Measurements from ENCODE around the gene SEC22A.
A peak's percentile ranks its signal among the peaks of the same experiment; 100 is the strongest.

SEC22A gene

DNA sequence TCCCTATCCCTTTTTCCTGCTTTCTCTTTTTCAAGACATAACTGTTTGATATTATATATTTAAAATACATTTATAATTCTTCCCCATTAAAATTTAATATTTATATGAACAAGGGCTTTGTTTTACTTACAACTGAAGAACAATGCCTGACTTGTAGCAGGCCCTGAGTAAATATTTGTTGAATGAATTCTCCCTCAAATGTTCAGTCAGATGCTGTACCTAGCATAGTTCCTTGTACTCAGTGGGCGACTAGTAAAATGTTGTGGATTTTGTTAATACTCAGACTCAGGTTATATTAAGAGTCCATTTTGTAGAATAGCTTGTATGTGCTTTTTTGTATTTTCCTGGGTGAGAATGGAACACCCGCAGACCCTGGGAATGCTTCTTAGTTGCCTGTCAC lies 69.1 kb downstream of the SEC22A start:
- DNase-seq, result no peak

DNA sequence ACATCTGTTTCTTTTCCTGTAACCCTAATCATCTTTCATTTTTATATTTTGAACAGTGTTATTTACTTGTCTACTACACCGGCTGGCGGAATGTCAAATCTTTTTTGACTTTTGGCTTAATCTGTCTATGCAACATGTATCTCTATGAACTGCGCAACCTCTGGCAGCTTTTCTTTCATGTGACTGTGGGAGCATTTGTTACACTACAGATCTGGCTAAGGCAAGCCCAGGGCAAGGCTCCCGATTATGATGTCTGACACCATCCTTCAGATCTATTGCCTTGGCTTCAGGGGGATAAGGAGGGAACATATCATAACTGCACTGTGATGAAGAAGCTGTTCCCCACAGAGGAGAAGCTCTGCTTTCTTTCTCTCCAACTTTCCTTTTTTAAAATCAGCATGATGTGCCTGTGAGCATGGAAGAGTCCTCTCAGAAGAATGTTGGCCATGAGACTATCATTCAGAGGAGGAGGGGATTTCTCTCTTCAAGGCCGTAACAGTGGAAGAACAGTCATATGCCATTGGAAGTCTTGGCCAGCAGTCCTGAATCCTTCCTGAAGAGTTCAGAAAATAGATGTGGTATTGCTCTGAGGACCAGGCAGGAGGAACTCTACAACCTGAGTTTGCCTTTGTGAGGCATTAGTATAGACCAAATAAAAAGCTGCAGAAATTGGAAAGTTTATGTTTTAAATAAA lies 69.9 kb downstream of the SEC22A start:
- no peak for DNase-seq

DNA sequence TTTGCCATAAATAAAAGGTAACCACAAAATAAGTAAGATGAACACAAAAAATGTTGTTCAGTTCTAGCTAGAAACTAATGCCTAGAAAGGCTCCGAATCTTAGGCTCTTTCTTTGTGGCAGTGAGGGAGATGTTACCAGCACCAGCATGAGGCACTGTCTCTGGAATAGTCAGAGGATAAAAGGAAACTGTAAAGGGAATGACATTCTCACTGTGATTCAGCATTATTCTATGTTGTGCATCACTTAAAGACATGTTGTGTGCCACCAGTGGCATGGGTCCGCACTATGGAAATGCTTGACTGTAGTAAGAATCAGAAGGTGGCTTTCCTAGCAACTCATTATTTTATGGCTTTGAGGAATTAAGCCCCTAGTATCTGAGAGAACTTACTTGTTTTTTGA lies 70.8 kb downstream of the SEC22A start:
- DNase-seq, result no peak

DNA sequence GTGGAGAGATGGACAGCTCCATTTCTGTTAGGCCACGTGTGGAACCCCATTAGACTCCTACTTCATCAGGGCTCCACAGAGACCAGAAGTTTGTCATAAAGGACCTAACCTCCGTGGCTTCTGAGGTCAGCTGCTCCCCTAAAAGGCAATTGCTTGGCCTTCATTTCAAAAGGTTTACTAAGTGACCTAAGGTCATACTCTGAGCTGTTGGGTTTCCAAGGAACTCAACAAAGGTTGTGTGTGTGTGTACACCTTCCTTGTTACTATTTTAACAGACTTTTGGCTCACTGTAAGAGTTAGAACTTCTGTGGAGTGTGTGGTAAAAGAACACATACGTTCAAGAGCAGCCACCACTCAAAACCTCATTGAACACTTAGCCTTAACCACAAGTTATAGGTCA lies 73.9 kb downstream of the SEC22A start:
- DNase-seq, result no peak

DNA sequence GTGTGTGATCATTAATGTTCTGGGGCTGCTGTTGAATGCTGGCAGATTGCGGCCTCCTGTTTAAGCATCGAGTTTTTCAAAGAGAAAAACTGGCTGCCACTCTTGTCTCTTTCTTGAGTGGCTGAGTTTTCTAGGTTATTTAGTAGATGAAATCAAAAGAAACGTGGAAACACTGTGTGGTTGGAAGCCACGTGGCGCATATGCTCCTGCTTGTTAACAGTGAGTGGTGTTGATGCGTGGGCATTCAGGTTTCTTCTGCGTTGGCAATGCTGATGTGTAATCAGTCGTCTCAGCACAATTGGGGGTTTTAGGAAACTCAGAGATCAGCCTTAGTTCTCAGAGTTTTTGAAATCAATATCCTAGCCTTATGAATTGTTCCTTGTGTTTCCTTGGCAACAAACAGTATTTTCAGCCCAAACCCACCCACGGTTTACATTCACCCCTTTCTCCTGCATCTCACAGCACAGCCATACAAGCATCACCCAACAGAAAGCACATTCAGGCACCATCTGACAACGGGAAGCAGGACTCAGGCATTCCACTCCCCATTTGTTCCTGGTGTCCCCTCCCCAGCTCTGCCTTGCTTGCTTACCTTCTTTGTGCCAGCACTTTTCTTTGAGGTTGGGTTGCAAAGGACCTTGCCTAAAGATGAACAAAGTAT lies 74.7 kb downstream of the SEC22A start:
- DNase-seq, result no peak

DNA sequence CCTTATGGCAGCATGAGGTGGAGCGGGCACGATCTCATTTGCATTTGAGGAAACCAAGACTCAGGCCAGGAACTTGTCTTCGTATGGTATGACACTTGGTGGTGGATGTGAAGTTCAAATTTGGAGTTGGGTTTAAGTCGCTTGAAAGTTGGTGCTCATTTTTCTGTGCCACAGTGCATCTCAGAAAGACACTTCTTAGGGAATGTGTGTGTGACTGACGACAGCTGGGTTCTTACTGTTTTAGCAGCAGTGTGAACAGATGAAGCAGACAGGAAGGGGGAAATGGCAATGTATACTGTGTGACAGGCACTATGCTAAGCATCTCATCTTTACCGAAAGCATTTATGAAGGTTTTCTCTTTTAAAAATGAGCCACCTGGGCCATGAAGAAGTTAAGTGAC lies 75.4 kb downstream of the SEC22A start:
- DNase-seq, result no peak

DNA sequence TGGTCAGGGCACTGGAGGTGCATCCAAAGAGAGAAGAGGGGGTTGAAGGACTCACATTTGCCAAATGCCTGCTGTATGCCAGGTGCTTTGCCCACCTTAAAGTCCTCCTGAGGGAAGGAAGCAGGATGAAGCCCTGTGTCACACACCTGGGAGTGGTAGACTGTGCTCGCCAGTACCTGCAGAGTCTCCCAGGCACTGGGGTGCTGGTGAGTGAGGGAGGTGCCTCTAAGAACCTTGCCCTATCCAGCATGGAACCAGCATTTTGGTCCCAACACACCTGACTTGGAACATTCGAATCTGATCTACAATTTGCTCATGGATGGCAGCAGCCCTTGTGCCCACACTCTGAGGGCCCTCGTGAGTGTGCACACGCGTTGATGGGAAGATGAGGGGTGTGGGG lies 76.7 kb downstream of the SEC22A start:
- DNase-seq, result no peak

DNA sequence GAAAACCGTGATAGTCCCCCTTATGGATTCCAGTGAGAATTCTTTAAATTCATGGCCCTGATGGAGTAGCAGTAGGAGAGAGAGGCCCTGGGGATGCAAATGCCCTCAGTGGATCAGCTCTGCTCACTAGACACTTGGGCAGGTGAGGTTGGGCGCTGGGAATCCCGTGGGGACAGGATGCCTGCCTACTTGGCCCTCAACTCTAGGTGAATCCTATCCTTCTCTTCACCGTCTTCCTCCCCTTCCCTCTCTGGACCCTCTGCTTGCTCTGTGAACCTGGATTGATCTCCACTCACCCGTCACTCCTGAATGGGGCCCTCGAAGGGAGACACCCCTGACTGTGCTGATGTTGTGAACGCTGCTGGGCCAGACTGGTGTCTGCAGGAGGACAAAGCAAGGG lies 77.4 kb downstream of the SEC22A start:
- DNase-seq, result no peak

DNA sequence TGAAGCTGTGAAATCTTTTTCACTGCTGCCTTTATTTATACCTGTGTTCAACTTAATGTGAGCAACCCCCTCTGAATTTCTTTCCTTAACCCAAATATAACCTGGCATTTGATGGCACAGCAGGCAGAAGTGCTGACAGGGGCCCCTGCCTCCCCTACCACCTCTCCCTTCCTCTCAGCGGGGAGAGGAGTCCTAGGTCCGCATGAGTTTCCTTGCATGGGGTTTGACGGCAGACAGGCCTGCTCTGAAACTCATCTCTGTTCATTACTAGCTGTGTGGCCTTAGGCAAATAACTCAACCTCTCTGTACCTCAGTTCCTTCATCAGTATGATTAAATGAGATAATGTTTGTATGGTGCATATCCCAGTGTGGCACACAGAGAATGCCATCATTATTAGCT lies 79.7 kb downstream of the SEC22A start:
- DNase-seq, result no peak

DNA sequence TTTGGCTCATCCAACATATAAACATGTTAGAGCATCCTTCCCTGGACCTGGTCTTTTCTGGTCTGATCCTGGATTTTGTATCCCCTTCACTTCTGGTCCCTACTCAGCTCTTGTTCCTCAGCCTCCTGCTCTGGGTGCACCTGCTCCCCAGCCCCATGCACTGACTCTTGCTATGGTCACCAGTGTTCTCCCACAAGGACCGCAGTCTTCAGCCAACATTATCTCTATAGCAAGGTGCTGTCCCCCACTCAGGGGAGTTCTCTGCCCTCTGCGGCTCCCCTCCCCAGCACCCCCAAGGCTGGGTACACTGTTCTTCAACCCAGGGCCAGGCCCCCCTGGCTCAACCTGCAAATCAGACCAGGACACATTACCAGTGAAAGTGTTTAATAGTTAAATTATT lies 80.2 kb downstream of the SEC22A start:
- no peak for DNase-seq

DNA sequence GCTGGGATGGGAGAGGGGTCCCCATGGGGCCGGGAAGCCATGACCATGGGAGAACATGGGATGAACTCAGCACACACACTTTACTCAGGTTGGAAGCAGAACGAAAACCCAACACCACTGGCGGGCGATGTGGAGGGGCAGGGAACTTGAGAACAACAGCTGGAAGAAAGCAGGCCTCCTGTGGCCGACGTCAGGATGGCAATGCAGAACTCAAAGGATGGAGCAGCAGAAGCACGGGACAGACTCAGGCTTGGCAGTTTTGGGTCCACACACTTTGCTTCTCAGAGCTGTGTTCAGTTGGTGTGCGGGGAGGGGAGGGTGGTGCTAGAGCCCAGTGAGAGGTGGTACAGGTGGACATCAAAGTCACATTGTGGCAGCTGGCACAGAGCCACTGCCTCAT lies 80.7 kb downstream of the SEC22A start:
- no peak for DNase-seq

DNA sequence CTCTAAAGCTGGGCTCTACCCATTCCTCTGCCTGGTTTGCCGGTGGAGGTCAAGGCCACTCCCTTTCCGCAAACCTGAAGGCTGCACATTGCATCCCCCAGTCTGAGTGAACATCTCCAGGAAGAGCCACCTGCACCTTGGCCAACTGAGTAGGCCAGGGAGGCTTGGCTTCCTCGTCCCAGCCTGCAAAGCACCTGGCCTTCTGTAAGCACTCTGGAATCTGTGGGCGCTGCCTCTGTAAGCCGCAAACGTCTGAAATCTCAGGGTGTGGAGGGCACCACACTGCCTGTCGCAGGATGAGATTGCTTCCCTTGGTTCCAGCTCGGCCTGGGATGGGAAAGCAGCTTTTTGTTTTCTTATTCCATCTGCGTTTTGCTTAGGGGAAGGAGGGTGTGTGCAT lies 81.3 kb downstream of the SEC22A start:
- DNase-seq, result no peak

DNA sequence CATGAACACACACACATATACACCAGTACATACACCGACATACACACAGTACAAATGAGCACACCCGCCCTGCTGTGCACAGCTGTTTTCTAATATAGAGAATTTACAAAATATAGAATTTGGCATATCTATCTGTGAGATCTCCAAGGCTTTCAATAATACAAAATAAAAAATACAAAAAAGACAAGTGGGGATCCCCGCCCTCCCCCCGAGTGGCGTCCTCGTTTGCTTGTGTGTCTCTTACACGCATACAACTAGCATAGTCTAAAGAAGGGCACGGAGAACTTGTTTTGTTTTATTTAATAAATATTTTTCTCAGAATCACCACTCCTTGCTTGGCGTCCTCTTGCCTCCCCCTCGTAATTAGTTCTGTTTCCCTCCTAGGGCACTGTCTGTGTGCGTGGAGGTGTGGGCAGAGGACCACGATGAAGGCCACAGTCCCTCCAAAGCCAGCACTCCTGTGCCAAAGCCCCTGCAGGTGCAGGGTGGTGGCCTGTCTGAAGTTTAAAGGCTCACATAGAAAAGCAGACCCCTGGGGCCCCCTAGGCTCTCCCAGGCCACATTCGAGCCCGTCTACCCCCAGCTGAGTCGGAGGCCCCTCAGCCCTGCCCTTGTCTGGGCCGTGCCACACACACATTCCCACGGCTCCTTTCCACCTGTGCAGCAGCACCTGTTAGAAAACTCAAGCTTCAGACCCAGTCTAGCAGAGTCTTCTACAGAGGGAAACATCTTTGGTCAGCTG lies 82.1 kb downstream of the SEC22A start:
- no peak for DNase-seq

DNA sequence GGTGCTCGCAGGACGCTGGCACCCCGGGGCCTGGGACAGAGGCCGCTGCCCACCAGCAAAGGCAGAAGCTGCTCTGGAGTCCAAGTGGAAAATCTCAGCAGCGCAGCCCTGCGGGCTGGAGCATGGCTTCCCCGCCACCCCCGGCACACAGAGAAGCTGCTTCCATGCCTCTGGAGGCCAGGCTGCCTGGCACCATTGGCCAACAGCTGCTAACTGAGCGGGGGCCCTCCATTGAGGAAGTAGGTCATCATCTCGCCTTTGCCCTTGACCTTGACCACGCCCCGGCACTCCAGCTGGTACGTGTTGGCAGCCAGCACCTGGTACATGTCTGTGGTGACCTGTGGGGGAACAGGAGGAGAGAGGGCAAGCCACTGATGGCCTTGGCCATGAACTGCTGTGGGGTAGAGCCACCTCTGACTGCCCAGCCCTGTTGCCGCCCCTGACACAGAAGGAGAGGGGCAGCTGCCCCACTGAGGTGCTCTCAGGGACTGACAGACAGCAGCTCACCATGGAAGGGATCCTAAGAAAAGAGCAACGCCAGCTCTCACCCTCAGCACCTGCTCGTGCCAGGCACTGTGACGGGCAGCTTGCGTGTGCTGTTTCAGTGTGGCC lies 82.8 kb downstream of the SEC22A start:
- no peak for DNase-seq

DNA sequence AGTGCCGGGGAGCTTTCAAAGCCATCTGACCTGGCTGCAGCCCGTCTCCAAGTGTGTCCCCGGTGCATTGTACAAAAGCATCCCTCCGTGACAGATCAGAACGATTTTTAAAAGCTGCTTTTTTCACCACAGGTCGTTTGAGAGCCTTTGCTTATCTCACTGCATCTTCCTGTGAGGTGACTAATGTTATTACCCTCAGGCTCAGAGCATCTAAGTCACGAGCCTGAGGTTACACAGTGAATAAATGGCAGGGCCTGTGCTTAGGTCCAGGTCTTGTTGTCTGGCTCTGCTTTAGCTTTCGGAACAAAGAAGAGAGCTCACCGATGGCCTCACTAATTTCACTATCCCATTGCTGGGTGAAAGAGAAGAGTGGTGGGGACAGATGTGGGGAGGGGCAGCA lies 83.3 kb downstream of the SEC22A start:
- no peak for DNase-seq

DNA sequence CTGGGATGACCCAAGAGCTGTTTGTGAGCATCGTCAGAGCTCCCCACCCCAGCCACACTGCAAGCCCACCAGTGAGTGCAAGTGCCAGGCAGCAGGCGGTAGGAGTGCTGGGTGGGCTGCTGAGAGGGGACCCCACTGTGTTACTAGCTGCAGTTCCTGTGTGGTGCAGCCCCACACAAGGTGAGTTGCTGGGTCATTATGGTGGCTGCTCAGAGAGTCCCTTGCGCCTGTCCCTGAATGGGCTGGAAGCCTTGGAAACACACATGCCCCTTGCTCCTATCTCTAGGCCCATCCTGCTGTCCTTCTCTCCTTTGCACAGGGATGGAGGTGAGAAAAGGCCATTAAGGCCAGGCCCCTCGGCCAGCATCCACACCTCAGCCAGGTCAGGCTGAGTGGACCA lies 83.7 kb downstream of the SEC22A start:
- no peak for DNase-seq

DNA sequence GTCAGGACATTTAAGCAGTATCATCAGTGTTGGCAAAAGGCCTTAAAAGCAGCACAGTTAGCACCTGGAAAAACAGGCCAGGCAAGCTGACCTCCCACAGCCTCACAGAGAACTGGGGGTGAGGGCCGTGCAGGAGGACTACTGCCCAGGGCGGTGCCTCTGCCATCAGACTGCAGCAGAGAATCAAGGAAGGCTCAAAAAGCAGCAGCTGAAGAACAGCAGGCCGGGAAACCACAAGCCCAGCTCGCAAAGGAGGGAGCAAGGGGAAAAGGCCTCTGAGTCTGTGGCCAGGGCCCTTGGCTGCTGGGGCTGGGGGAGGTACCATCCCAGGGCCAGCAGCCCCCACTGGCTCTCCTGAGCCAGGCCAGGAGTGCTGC lies 84.2 kb downstream of the SEC22A start:
- DNase-seq, result no peak

DNA sequence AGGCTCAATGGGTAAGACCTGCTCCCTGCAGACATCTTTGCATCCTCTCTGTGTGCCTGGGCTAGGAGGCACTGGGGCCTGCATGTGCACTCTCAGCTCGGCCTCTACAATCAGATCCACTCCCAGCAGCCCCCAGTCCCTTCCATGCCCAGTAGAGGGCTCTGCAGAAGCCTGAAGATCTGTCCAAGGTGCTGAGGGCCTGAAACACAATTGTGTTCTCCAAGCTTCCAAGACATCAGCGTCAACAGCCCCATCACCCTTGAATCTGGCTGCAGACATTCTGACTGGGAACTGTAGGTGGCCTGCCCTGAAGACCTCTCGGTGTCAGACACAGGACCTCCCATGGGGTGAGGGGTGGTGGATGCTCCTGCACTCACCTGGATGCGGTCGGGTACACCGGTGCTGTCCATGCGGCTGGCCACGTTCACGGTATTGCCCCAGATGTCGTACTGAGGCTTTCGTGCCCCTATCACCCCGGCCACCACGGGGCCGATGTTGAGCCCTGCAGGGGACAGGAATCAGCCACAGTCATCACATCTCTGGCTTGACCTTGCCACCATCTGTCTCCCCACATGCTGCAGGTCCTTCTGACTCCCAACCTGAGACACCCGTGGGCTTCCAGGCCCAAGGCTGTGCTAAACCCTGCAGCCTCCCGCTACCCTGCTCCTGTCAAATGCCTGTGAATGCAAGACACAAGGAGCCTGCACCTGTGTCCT lies 84.7 kb downstream of the SEC22A start:
- peak; percentile 7 for DNase-seq

DNA sequence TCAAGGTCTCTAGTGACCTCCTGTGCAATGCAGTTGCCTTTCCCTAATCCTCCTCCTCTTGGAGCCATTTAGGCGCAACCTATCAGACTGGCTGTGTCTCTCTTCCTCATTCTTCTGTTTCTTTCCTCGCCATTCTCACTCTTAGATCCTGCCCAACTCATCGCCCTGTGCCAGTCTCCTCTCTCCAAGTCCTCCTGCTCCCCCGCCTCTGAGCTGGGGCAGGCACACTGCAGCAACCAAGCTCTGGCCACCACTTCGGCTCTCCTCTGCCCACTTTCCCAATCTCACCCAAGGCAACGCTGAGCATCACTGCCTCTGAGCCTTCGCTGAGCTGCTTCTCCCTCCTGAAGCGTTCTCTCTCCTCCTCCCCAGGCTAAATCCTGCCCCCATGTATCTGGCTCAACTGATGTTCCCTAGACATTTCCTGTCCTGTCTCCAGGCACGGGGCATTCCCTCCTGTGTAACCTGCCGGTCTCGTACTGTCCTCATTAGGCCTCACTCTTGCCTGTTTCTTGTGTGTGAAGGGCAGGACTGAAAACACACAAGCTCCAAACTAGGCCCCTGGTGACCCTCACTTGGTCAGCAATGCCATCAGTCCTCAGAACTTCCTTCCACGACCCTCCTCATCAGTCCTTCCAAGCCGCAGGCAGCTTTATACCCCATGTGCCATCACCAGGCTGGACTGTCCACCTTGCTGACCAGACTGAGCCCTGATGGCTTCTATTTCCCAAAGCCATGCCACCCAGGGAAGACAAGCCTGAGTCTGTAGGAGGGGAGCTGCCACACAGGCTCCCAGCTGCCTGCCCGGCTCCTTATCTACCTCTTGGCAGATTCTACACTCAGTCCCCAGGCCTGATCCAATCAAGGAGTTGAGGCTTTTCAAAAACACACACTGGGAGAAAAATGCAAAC lies 85.6 kb downstream of the SEC22A start:
- no peak for DNase-seq

DNA sequence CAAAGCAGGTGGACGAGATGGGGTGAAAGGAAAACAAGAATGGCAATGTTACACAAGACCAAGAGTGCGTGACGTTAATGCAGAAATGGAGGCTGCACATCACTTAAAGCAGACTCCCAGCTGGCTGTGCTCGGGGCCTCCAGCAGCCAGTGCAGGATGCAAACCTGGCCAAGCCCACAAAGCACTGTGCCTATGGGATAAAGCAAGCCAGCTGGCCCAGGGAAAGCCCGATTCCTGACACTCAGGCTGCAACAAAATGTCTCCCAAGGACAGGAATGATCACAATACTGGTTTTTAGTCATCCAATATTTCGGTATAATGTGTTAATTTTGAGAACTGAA lies 86.2 kb downstream of the SEC22A start:
- no peak for DNase-seq

DNA sequence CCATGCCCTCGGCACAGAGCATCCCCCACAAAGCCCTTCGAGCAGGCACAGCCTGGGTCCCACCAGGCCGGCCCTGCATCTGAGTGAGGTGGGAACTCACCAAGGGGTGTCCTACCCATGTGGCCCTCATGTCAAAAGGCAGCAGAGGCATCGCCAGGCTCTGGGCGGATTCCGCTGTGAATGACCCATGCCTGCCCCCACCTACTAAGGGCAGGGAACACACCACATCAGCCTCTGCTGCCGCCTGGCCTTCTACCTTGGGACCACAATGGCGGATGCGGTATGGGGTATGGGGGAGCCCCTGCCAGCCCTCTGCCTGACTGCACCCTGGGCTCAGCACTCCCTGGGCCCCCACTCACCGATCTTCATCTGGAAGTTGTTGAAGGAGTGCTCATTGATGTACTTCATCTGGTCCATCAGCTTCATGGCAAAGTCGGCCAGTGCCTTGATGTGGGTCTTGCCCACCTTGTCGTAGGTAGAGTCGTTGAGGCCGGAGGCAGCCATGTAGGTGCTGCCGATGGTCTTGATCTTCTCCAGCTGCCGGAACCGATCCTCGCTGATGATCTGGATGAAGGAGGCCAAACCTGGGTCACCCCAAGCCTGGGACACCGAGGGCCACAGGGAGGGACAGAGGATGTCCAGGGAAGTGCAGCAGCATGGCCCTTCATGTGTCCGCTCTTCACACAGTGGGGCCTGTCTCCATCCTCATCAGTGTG lies 87.8 kb downstream of the SEC22A start:
- DNase-seq, result no peak

All from NCI-H1048 (cell line).